HCT116 (cell line): ENCODE measurements around the gene SLC3A2. TPM values are rescaled to one million over a fixed set of nuclear protein-coding genes. Genes with fewer than 3 reads are reported as not detected.

Source experiments
- ATAC-seq: fragments of 200-7000 bp; cut with Tn5 transposase; 2 replicates; pipeline ENCODE4 v1.9.1; 2020; ENCODE audit warnings: mild to moderate bottlenecking, moderate library complexity
- BruUV-seq: library from RNA; stranded (reverse); fragments of 400-500 nt; replicated peaks from 2 replicates; lab custom pipeline; 2021; lab: Mats Ljungman, UMichigan
- CTCF ChIA-PET: fragments of 300-600 bp; sonication (Branson Sonifier 250); formaldehyde crosslinking; loops from one replicate; lab custom pipeline; 2021; ENCODE audit warnings: antibody characterized with exemption; lab: Charles Lee
- POLR2A ChIA-PET: fragments of 300-600, 350-600 bp; sonication (Branson Sonifier 250); formaldehyde crosslinking; loops from one replicate; lab custom pipeline; 2021; ENCODE audit warnings: antibody characterized with exemption; lab: Charles Lee
- RAD21 ChIA-PET, 2 experiments: fragments of 300-600 bp; sonication (Branson Sonifier 250); formaldehyde crosslinking; loops; one replicate each; lab custom pipeline; 2023; ENCODE audit warnings: low total read pairs in 2 of 2; ENCODE audit not compliant: uncharacterized antibody in 2 of 2, unreplicated experiment in 2 of 2, low non-redundant PET in 1 of 2; lab: Charles Lee
- DNase-seq: peaks from one replicate; pipeline ENCODE4 v3.0.0-alpha.2; 2010; ENCODE audit warnings: low read depth, low spot score
- H2AFZ ChIP-seq: fragments of 200-600 bp; shearing (Covaris generic), sonication (generic); 2 replicates; pipeline ENCODE4 v1.6.1; 2017; ENCODE audit warnings: low read depth, mixed run types, mixed read lengths, antibody characterized with exemption, low read length; ENCODE audit not compliant: poor library complexity, severe bottlenecking
- H3K27ac ChIP-seq: 2 replicates; pipeline ENCODE4 v1.5.1; 2012; ENCODE audit warnings: low read depth, low read length
- H3K27me3 ChIP-seq: fragments of 200-600 bp; sonication (generic); 2 replicates; pipeline ENCODE4 v1.6.1; 2016; ENCODE audit warnings: mixed run types, low read length, mixed read lengths; ENCODE audit not compliant: insufficient read depth
- H3K36me3 ChIP-seq, 2 experiments: fragments of 200-500 bp in 1 of 2; fragments of 200-600 bp in 1 of 2; sonication (Bioruptor generic) in 1 of 2; sonication (generic) in 1 of 2; 2 replicates each; pipeline versions ENCODE4 v1.5.1 to v1.6.1; 2014 to 2016; ENCODE audit warnings: low read length in 2 of 2, inconsistent platforms in 1 of 2, mixed read lengths in 1 of 2, mixed run types in 1 of 2; ENCODE audit not compliant: insufficient read depth in 2 of 2, control insufficient read depth in 1 of 2
- H3K4me1 ChIP-seq, 2 experiments: fragments of 200-600 bp in 1 of 2; sonication (generic) in 1 of 2; 2 replicates each; pipeline versions ENCODE4 v1.5.1 to v1.6.1; 2012 to 2017; ENCODE audit warnings: low read length in 2 of 2, inconsistent platforms in 1 of 2, mild to moderate bottlenecking in 1 of 2, mixed read lengths in 1 of 2, mixed run types in 1 of 2, moderate library complexity in 1 of 2; ENCODE audit not compliant: insufficient read depth in 2 of 2, control insufficient read depth in 1 of 2
- H3K4me2 ChIP-seq: fragments of 200-600 bp; sonication (generic); 2 replicates; pipeline ENCODE4 v1.6.1; 2017; ENCODE audit warnings: mixed run types, low read length, mixed read lengths
- H3K4me3 ChIP-seq, 2 experiments: fragments of 200-600 bp in 1 of 2; sonication (generic) in 1 of 2; replicated peaks in 1 of 2; 2 replicates each; pipeline ENCODE4 v1.5.1; 2011 to 2016; ENCODE audit warnings: low read length in 2 of 2, control low read depth in 1 of 2, low read depth in 1 of 2, mild to moderate bottlenecking in 1 of 2, mixed read lengths in 1 of 2, mixed run types in 1 of 2
- H3K79me2 ChIP-seq: fragments of 200-600 bp; sonication (generic); 2 replicates; pipeline ENCODE4 v1.6.1; 2017; ENCODE audit warnings: mild to moderate bottlenecking, mixed run types, low read length, moderate library complexity, mixed read lengths; ENCODE audit not compliant: insufficient read depth
- H3K9ac ChIP-seq: fragments of 200-600 bp; sonication (generic); 2 replicates; pipeline ENCODE4 v1.6.1; 2016; ENCODE audit warnings: low read length, mixed read lengths
- H3K9me2 ChIP-seq: fragments of 200-600 bp; sonication (generic), shearing (Covaris generic); 2 replicates; pipeline ENCODE4 v1.6.1; 2017; ENCODE audit warnings: mixed run types, mild to moderate bottlenecking, moderate library complexity; ENCODE audit not compliant: insufficient read depth
- H3K9me3 ChIP-seq, 2 experiments: fragments of 200-500 bp in 1 of 2; fragments of 200-600 bp in 1 of 2; sonication (Bioruptor generic) in 1 of 2; sonication (generic) in 1 of 2; 2 replicates each; pipeline ENCODE4 v1.6.1; 2014 to 2017; ENCODE audit warnings: low read length in 2 of 2, mixed read lengths in 2 of 2, inconsistent platforms in 1 of 2, low read depth in 1 of 2, mild to moderate bottlenecking in 1 of 2, mixed run types in 1 of 2, moderate library complexity in 1 of 2; ENCODE audit not compliant: control insufficient read depth in 1 of 2, insufficient read depth in 1 of 2
- H4K20me1 ChIP-seq: fragments of 200-600 bp; sonication (generic), shearing (Covaris generic); 2 replicates; pipeline ENCODE4 v1.6.1; 2017; ENCODE audit warnings: mixed run types, mild to moderate bottlenecking, moderate library complexity; ENCODE audit not compliant: insufficient read depth
- CBX3 ChIP-seq: IDR thresholded peaks from 2 replicates; pipeline ENCODE4 v1.6.1; 2012; ENCODE audit warnings: low read depth
- CEBPB ChIP-seq: IDR thresholded peaks from 2 replicates; pipeline ENCODE4 v1.6.1; 2012; ENCODE audit warnings: low read depth
- EGR1 ChIP-seq: IDR thresholded peaks from 2 replicates; pipeline ENCODE4 v1.6.1; 2012; ENCODE audit warnings: low read depth
- EZH2phosphoT487 ChIP-seq: fragments of 200-600 bp; IDR thresholded peaks from 2 replicates; pipeline ENCODE4 v1.6.1; 2018; ENCODE audit warnings: antibody characterized with exemption, borderline replicate concordance
- FOSL1 ChIP-seq: IDR thresholded peaks from 2 replicates; pipeline ENCODE4 v1.6.1; 2012; ENCODE audit warnings: low read depth
- JUND ChIP-seq: IDR thresholded peaks from 2 replicates; pipeline ENCODE4 v1.6.1; 2012
- MAX ChIP-seq: IDR thresholded peaks from 2 replicates; pipeline ENCODE4 v1.6.1; 2012
- POLR2A ChIP-seq: IDR thresholded peaks from 2 replicates; pipeline ENCODE4 v1.7.0; 2011; ENCODE audit warnings: borderline replicate concordance; ENCODE audit not compliant: insufficient read depth, insufficient read length; ENCODE audit errors: extremely low read depth
- POLR2AphosphoS5 ChIP-seq: IDR thresholded peaks from 2 replicates; pipeline ENCODE4 v1.6.1; 2011; ENCODE audit warnings: mild to moderate bottlenecking, low read depth, low read length, moderate library complexity
- RAD21 ChIP-seq: IDR thresholded peaks from 2 replicates; pipeline ENCODE4 v1.6.1; 2012; ENCODE audit warnings: low read depth, mild to moderate bottlenecking
- SIN3A ChIP-seq: IDR thresholded peaks from 2 replicates; pipeline ENCODE4 v1.6.1; 2012; ENCODE audit warnings: low read depth
- SP1 ChIP-seq: IDR thresholded peaks from 2 replicates; pipeline ENCODE4 v1.6.1; 2012; ENCODE audit warnings: low read depth
- TCF7L2 ChIP-seq: IDR thresholded peaks from 2 replicates; pipeline ENCODE4 v1.7.0; 2011; ENCODE audit warnings: borderline replicate concordance, inconsistent platforms; ENCODE audit not compliant: insufficient read depth, insufficient read length; ENCODE audit errors: extremely low read depth
- YY1 ChIP-seq: IDR thresholded peaks from 2 replicates; pipeline ENCODE4 v1.6.1; 2011; ENCODE audit warnings: low read length, low read depth, moderate library complexity, mild to moderate bottlenecking; ENCODE audit not compliant: insufficient replicate concordance; ENCODE audit errors: extremely low read depth
- ZFX ChIP-seq: fragments of 450-650 bp; IDR thresholded peaks from 2 replicates; pipeline ENCODE4 v1.6.1; 2017
- ZNF274 ChIP-seq: fragments of 200-500 bp; sonication (Bioruptor generic); IDR thresholded peaks from 2 replicates; pipeline ENCODE4 v1.6.1; 2014; ENCODE audit warnings: mild to moderate bottlenecking, low read depth, low read length, inconsistent platforms
- intact Hi-C: fragments of 100-400 bp; cut with micrococcal nuclease; formaldehyde crosslinking; loops from 2 replicates; pipeline ENCODE4 v1.10.0; 2022
- total RNA-seq: library from RNA; stranded (reverse); gene quantifications from one replicate; pipeline ENCODE4 v1.2.1, GENCODE V29; 2021; ENCODE audit not compliant: unreplicated experiment
- TF ChIP-seq, protein P1 (sequence below): IDR thresholded peaks from 2 replicates; pipeline ENCODE4 v1.6.1; 2011; ENCODE audit warnings: mild to moderate bottlenecking, low read length, moderate library complexity; ENCODE audit not compliant: insufficient replicate concordance; ENCODE audit errors: extremely low read depth
- TF ChIP-seq, protein P2 (sequence below): IDR thresholded peaks from 2 replicates; pipeline ENCODE4 v1.6.1; 2012
- TF ChIP-seq, protein P3 (sequence below), 3 experiments: fragments of 200-600 bp in 1 of 3; sonication (generic) in 1 of 3; IDR thresholded peaks in 2 of 3; conservative IDR thresholded peaks in 1 of 3; 2 replicates each; pipeline ENCODE4 v1.5.1; 2012 to 2017; ENCODE audit warnings: low read depth in 2 of 3, low read length in 2 of 3, antibody characterized with exemption in 1 of 3, borderline replicate concordance in 1 of 3, control low read depth in 1 of 3, mild to moderate bottlenecking in 1 of 3, mixed read lengths in 1 of 3, mixed run types in 1 of 3, moderate library complexity in 1 of 3; ENCODE audit not compliant: insufficient read depth in 1 of 3

The SLC3A2 gene
- total RNA-seq, 1 experiment from 2014 or later: 418 TPM

- H3K9me3 ChIP-seq: no peaks in the 10 kb centered on the region
- BruUV-seq: no TSS peak
- H3K27me3 ChIP-seq: no peaks in the 10 kb centered on the region
- ATAC-seq (no peak), DNase-seq (no peak)
- peaks cover 38 to 82% of the 10 kb centered on the region in 2 experiments for H3K4me1 ChIP-seq
- H3K9ac ChIP-seq: peak overlapping the region; percentile 92
- peak overlapping the region; percentile 96 for H3K27ac ChIP-seq
- H3K36me3 ChIP-seq: peaks cover 42 to 62% of the 10 kb centered on the region in 2 experiments
- POLR2A ChIA-PET: interaction anchor here (1.1 to 4.2 kb wide), 4 partner anchors 27 to 46 kb away, joined by 3 to 50 read pairs (median 37); no protein-coding TSS in a partner anchor
- RAD21 ChIA-PET: no interaction called here
- no peaks in the 10 kb centered on the region for H3K9me2 ChIP-seq
- peak overlapping the region; percentile 79 for H3K4me2 ChIP-seq
- peaks cover 33% of the 10 kb centered on the region; the same call in 1 of the 2 replicates for H4K20me1 ChIP-seq
- intact Hi-C loops: loop anchor here (5.0 kb wide), 1 partner anchor 95 kb away; the partner anchor contains the start of gene TMEM179B
- TF ChIP-seq YY1 (no peak), ZNF274 (no peak), JUND (no peak), SIN3A (no peak), POLR2AphosphoS5 (no peak), POLR2A (no peak), TCF7L2 (no peak), RAD21 (no peak), MAX (no peak), CBX3 (no peak), EZH2phosphoT487 (no peak), EGR1 (no peak), FOSL1 (no peak), CEBPB (no peak), ZFX (no peak), SP1 (no peak)
- TF ChIP-seq, protein P1, sequence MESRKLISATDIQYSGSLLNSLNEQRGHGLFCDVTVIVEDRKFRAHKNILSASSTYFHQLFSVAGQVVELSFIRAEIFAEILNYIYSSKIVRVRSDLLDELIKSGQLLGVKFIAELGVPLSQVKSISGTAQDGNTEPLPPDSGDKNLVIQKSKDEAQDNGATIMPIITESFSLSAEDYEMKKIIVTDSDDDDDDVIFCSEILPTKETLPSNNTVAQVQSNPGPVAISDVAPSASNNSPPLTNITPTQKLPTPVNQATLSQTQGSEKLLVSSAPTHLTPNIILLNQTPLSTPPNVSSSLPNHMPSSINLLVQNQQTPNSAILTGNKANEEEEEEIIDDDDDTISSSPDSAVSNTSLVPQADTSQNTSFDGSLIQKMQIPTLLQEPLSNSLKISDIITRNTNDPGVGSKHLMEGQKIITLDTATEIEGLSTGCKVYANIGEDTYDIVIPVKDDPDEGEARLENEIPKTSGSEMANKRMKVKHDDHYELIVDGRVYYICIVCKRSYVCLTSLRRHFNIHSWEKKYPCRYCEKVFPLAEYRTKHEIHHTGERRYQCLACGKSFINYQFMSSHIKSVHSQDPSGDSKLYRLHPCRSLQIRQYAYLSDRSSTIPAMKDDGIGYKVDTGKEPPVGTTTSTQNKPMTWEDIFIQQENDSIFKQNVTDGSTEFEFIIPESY: no peak
- TF ChIP-seq, protein P2, sequence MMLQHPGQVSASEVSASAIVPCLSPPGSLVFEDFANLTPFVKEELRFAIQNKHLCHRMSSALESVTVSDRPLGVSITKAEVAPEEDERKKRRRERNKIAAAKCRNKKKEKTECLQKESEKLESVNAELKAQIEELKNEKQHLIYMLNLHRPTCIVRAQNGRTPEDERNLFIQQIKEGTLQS: no peak
- TF ChIP-seq, protein P3, sequence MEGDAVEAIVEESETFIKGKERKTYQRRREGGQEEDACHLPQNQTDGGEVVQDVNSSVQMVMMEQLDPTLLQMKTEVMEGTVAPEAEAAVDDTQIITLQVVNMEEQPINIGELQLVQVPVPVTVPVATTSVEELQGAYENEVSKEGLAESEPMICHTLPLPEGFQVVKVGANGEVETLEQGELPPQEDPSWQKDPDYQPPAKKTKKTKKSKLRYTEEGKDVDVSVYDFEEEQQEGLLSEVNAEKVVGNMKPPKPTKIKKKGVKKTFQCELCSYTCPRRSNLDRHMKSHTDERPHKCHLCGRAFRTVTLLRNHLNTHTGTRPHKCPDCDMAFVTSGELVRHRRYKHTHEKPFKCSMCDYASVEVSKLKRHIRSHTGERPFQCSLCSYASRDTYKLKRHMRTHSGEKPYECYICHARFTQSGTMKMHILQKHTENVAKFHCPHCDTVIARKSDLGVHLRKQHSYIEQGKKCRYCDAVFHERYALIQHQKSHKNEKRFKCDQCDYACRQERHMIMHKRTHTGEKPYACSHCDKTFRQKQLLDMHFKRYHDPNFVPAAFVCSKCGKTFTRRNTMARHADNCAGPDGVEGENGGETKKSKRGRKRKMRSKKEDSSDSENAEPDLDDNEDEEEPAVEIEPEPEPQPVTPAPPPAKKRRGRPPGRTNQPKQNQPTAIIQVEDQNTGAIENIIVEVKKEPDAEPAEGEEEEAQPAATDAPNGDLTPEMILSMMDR (IDR thresholded peaks at IDR 0.05 in 2 of 3, conservative IDR thresholded peaks at IDR 0.05 in 1 of 3; ENCODE audit: borderline replicate concordance in 1 of 3, insufficient read depth in 1 of 3, low read depth in 2 of 3, low read length in 2 of 3): no peak
- CTCF ChIA-PET: interaction anchor here (1.4 kb wide), 1 partner anchor 93 kb away, joined by 3 read pairs; no protein-coding TSS in a partner anchor
- no peak overlapping the region for H2AFZ ChIP-seq
- H3K79me2 ChIP-seq: peaks cover 96% of the 10 kb centered on the region
- H3K4me3 ChIP-seq: peak overlapping the region; percentile 75 to 85
These were observed 1.7 kb downstream of the SLC3A2 start for GRCh38 chr11:62882431-62882749.
